ENCODE results near the gene IGSF21.

DNA sequence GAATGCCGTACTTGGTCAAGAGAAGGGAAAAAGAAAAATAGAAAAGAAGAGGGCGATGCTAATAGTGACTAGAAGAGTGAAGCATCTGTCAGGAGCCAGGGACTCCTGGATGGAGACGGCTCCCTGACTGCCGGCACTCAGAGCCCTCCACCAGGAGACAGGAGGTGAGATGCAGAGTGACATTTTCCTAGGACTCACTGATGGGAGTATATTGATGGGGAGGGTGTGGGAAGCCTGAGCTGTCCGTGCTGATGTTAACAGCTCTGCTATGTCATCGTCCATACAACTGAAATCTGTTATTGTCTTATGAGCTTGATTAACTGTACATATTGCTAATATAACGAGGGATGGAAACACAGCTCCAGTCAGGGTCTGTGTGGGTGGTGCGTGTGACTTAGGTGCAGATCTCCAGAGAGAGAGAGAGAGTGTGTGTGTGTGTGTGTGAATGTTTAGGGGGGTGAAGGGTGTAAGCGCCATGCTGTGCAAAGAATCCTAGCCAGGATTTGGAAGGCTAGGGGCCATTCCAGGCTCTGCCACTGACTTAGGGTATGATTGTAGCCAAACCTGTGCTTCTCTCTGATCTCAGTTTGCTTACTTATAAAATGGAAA lies 250.1 kb downstream of the IGSF21 start:
- TF ChIP-seq, protein P1, sequence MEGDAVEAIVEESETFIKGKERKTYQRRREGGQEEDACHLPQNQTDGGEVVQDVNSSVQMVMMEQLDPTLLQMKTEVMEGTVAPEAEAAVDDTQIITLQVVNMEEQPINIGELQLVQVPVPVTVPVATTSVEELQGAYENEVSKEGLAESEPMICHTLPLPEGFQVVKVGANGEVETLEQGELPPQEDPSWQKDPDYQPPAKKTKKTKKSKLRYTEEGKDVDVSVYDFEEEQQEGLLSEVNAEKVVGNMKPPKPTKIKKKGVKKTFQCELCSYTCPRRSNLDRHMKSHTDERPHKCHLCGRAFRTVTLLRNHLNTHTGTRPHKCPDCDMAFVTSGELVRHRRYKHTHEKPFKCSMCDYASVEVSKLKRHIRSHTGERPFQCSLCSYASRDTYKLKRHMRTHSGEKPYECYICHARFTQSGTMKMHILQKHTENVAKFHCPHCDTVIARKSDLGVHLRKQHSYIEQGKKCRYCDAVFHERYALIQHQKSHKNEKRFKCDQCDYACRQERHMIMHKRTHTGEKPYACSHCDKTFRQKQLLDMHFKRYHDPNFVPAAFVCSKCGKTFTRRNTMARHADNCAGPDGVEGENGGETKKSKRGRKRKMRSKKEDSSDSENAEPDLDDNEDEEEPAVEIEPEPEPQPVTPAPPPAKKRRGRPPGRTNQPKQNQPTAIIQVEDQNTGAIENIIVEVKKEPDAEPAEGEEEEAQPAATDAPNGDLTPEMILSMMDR (IDR thresholded peaks at IDR 0.05): no peak
- TF ChIP-seq POLR2A (IDR thresholded peaks at IDR 0.05): no peak

Measured in prostate gland (tissue), 2 donors.